ENCODE results near the gene RIMBP2.

RIMBP2 gene

DNA sequence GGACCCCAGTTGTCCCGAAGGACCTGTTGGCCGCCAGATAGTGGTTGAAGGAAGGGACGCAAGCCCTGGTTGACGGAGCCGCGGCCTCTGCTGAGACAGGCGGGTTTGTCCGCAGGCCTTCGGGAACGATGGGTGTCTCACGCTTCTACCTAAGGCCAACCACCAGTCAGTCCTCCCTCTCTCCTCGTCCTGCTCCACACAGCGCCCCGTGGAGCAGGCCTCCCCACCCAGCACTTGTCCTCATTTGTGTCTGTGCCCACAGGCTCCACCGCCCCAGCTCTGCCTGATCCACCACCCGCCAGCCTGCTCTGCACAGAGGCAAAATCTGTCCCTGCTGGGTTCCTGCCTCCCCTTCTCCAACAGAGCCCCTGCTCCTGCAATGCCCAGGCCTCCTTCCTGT, 41.0 kb downstream of the RIMBP2 start:
- no peak for FAIRE-seq

DNA sequence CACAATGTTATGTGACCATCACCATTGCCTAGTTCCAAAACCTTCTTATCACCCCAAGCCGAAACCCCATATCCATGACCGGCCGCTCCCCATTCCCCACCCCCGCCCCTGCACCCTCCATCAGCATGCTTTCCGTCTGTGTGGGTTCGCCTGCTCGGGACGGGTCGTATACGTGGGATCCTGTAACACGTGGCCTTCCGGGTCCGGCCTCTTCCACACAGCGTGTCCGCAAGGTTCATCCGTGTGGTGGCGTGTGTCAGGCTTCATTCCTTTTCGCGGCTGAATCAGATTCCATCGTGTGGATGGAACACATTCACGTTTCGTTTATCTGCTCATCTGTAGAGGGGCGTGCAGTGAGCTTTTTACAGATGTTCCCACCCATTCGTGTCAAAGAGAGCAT, 41.4 kb downstream of the RIMBP2 start:
- no peak for FAIRE-seq

- FAIRE-seq = no peak
Observed at GRCh38 chr12:130673036-130673705, 42.9 kb downstream of the RIMBP2 start.

GRCh38 chr12:130672089-130672820, 43.8 kb downstream of the RIMBP2 start:
- no peak for FAIRE-seq

DNA sequence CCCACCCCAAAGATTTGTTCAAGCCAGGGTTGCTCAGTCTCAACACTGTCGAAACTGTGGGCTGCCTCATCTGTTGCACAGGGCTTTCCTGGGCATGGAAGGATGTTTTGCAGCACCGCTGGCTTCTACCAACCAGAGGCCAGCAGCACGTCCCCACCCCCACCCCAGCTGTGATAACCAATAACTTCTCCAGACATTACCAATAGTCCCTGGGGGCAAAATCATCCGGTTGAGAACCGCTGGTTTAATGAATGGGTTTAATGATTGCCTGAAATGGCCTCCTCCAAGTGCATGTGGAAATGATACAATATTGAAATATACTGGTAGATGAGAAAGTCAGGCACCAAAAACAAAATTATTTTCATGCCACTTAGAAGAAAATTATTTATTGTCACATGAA, 44.5 kb downstream of the RIMBP2 start:
- no peak for FAIRE-seq

DNA sequence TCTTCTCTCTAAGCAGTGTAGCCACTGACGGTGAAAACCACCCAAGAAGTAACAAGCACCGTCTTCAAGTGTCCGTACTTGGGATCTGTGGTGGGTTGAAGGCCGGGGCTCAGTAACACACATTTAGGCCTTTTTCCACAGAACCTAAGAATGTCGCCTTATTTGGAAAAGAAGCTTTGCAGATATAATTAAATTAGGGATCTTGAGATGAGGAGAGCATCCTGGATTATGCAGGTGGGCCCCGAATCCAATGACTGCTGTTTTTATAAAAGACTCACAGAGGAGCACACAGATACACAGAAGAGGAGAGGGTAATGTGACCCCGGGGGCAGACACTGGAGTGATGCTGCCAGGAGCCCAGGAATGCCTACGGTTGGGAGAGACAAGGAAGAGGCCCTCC, 46.3 kb downstream of the RIMBP2 start:
- no peak for FAIRE-seq

DNA sequence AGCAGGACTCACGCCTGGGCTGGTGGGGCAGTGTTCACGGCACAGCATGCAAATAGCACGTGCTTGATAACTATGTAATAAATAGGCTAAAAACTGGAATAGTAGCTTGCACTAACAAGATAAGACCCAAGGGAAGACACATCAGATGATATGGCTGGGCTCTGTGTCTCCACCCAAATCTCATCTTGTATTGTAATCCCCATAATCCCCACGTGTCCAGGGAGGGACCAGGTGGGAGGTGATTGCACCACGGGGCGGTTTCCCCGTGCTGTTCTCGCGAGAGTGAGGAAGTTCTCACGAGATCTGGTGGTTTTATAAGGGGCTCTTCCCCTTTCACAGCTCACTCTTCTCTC, 46.9 kb downstream of the RIMBP2 start:
- FAIRE-seq = no peak

GRCh38 chr12:130668286-130669204, 47.6 kb downstream of the RIMBP2 start:
- no peak for FAIRE-seq

- no peak for FAIRE-seq
Observed at GRCh38 chr12:130667421-130667960, 48.6 kb downstream of the RIMBP2 start.

DNA sequence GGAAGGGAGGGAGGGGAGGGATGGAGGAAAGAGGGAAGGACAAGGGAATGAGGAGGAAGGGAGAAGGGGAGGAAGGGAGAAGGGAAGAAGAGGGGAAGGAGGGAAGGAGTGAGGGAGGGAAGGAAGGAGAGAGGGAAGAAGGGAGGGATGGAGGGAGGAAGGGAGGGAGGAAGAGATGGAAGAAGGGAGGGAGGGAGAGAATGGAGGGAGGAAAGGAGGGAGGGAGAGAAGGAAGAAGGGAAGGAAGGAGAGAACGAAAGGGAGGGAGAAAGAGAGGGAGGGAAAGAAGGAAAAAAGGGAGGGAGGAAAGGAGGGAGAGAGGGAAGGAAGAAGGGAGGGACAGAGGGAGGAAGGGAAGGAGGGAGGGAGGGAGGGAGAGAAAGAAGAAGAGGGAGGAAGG, 49.5 kb downstream of the RIMBP2 start:
- FAIRE-seq = no peak

DNA sequence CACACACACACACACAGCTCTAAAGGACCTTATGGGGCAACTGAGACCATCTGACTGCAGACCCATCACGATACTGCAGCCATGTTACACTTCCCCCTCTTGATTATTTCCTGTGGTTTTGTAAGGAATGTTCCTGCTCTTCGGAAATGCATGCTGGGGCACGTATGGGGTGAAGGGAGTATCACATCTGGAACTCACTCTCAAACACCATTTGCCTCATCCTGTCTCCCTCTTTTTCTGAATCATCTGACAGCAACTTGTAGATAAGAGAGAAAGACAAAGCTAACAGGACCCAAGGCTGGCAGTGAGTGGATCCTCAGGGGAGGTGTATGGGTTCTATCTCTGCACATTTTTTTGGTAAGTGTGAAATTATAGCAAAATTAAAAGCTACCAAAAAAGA, 50.3 kb downstream of the RIMBP2 start:
- no peak for FAIRE-seq

DNA sequence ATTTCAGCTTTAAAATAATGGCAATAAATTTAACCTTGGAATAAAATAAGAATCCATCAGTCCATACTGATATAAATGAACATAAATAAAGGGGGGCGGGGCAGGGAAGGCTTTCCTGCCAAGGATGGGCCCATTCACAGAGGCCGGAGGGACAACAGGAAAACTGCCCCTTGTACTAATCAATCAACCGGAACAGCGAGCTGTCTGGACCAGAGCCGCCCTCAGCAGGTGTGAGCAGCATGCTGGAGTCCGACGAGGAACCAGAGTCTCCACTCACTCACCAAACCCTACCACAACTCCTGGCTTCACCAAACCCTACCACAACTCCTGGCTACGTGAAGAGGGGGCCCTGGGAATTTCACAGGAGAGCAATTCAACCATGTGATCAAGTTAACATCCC, 51.3 kb downstream of the RIMBP2 start:
- no peak for FAIRE-seq

DNA sequence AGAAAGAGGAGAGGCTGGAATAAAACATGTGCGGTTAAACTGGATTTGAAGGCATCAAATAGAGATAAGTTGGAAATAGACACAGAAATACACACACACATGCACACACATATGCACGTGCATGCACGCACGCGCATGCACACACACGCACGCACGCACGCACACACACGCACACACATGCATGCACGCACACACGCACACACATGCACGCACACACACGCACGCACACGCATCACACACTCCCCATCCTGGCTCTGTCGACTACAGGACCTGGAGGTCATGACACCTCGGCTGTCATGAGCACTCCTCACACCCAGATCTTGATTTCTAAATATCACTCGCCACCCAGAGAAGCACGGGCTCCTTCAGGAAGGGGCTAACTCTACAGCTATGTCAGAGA, 51.8 kb downstream of the RIMBP2 start:
- FAIRE-seq = no peak

DNA sequence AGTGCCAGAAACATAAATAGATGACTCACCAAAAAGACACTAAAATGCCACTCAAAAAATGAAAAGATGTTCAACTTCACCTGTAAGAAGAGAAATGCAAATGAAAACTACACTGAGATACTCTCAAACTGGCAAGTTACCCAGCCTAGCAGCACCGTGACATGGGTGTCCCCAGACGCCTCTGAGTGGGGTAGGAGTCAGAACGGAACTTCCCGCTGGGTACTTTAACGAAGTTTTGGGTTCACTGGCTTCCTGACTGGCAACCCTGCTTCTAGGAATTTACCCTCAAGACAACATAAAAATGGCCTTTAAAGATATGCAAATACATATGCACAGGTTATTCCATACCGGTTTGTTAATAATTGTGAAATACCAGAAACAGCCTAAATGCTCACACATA, 52.6 kb downstream of the RIMBP2 start:
- no peak for FAIRE-seq

DNA sequence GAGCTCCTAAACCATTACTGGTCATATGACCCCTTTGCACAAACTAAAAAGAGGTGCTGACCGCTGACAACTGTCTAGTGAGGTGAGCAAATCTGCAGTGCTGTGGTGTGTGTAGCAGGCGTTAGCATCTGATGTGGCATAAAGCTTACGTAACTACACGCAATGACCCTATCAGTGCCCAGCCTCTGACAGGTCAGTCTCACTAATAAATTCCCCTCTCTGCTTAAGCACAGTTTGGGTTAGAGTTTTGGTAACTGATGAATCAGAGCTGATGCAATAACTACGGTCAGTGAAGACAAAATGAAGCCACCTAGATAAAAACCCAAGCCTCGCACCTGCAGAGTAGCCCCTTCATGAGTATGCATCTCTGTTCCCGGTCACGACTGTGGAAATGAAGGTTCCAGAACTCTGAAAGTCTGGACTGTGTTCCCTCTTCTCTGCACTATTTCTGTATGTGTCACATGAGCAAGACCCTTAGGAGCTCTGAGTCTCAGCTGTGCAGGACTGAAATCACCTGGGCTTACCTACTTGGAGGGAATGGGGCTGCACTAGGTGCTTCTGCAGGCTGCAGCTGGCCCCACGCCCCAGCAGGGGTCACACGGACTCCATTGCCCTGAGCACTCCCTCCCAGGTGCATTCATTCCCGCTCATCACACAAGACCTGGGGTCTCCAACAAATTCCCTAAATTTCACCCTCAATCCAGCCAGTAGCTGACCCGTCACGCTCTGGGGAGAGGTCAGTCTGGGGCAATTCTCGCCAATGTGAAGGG, 54.4 kb downstream of the RIMBP2 start:
- no peak for FAIRE-seq

GRCh38 chr12:130661059-130661458, 55.0 kb downstream of the RIMBP2 start:
- no peak for FAIRE-seq

GRCh38 chr12:130658145-130658911, 57.8 kb downstream of the RIMBP2 start:
- FAIRE-seq = no peak

- FAIRE-seq = no peak
Observed at GRCh38 chr12:130656411-130656810, 59.7 kb downstream of the RIMBP2 start.

DNA sequence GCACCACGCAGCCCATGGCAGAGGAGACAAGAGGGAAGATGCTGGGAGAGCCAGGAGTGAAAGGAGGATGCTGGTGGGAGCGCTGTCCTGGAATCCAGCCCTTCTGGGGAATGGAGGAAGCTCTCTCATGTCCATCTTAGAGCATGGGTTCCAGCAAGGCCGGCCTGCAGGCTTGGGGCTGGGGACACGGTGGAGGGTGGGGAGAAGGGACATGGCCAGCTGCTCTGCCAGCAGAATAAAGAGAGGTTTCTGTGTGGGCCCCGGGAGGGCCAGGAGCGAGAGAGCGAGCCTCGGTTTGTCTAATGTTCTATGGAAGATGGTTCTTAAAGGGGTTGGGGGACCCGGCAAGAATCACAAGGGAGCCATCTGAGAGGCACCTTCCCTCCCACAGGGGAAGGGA, 60.2 kb downstream of the RIMBP2 start:
- no peak for FAIRE-seq

DNA sequence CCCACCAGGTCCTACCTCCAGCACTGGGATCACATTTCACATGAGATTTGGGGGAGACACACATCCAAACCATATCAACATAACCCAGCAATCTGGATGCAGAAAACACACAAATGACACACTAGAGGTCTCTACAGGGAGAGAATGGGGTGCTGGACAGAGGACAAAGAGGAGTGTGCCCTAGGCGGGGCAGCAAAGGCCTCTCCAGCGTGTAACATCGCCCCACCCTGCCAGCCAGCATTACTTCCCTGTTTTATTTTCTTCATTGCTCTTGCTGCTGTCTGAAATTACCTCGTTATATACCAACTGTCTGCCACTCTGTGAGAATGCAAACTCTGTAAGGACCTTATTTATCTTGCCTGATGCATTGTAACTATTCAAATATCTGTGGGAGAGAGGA, 61.1 kb downstream of the RIMBP2 start:
- FAIRE-seq = no peak

DNA sequence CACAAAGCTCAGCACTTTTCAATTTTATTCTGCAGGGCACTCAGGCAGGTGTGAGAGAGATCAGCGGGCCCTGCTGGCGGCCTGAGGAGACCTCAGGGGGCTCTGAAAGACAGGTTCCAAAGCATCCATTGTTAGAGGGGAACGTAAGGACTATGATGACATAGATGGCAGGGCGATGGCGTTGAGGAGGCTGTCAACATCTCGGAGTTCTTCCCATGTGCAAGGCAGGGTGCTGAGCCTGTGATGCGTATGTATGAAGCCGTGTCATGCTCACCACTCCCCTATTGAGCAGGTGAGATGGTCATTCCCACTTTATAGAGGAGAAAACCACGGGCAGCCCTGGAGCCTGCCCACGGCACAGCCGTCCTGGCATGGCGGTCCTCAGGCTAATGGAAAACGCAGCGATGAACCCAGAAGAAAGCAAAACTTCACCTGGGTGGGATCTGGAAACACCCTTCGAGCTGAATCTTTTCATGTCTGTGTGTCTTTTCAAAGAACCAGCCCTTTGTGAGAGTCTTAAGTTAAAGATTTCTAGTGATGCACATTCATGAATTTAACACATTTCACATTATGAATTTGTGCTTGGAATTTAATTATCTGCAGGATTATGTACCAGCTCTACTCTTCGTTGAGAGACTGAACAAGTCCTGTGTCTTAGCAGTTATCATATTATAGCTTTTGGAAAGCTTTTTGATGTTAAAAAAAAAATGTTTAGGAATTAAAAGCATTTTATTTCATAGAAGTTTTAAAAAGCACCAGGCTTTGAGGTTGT, 64.7 kb downstream of the RIMBP2 start:
- FAIRE-seq = no peak
